DOHH2 (cell line): ENCODE data around the gene TXNRD2.

ENCODE experiments used
- CTCF ChIP-seq: fragments of 200-600 bp; sonication (generic); IDR thresholded peaks from one replicate; pipeline ENCODE4 v1.5.1; 2014; ENCODE audit warnings: antibody characterized with exemption, mild to moderate bottlenecking, low read depth, low read length; ENCODE audit not compliant: poor library complexity, severe bottlenecking
- EZH2phosphoT487 ChIP-seq: fragments of 200-600 bp; sonication (generic); IDR thresholded peaks from 2 replicates; pipeline ENCODE4 v1.6.1; 2017; ENCODE audit warnings: borderline replicate concordance, mild to moderate bottlenecking, antibody characterized with exemption, low read length, moderate library complexity, mixed read lengths

DNA sequence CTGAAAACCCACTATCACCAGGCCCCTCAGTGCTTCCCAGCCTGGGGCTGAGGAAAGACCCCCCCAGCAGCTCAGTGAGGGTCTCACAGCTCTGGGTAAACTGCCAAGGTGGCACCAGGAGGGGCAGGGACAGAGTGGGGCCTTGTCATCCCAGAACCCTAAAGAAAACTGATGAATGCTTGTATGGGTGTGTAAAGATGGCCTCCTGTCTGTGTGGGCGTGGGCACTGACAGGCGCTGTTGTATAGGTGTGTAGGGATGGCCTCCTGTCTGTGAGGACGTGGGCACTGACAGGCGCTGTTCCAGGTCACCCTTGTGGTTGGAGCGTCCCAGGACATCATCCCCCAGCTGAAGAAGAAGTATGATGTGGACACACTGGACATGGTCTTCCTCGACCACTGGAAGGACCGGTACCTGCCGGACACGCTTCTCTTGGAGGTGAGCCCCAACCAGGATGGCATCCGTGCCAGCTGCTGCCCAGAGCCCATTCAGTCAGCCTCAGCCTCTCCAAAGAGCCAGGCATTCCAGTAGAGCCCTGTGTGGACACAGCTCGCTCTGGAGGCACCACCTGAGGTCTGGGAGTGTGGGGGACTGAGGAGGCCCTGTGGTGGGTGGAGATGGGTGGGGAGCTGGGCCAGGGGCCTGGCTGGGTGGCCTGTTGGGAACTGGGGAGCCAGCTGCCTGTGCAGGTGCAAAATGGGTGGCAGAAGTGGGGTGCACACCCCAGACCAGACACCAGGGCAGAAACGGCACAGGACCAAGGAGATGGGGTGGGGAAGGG lies 22.4 kb upstream of the TXNRD2 start:
- no peak for TF ChIP-seq CTCF
- TF ChIP-seq EZH2phosphoT487 = no peak
